Measurements from ENCODE around the gene MICAL2. TPM values are rescaled to one million over a fixed set of nuclear protein-coding genes. Genes with fewer than 3 reads are reported as not detected.

MICAL2 gene
- total and polyA plus RNA-seq, 2 of the 8 experiments (the other 6 are each of a cell fraction or from before 2014, with no cell fraction given) = 1.3 to 4.1 TPM

- no peak for TF ChIP-seq MAX (IDR thresholded peaks at IDR 0.05)
Observed at GRCh38 chr11:12088531-12088930, 21.9 kb upstream of the MICAL2 start (continued).

Data from H1 (cell line).